Suprapubic skin (tissue), 4 donors: Measurements from ENCODE around the gene CPN2. TPM values are rescaled to one million over a fixed set of nuclear protein-coding genes. Genes with fewer than 3 reads are reported as not detected.

Experiments
- DNase-seq, 2 donors: peaks; one replicate each; pipeline ENCODE4 v3.0.0-alpha.2; 2019; ENCODE audit warnings: low spot score in 2 of 2
- H3K27ac ChIP-seq: fragments of 200-600 bp; sonication (generic); one replicate; pipeline ENCODE4 v1.5.1; 2019
- H3K27me3 ChIP-seq: fragments of 200-600 bp; sonication (generic); one replicate; pipeline ENCODE4 v1.5.1; 2019
- H3K36me3 ChIP-seq: fragments of 200-600 bp; sonication (generic); one replicate; pipeline ENCODE4 v1.5.1; 2019
- H3K4me1 ChIP-seq: fragments of 200-600 bp; sonication (generic); one replicate; pipeline ENCODE4 v1.5.1; 2019
- H3K4me3 ChIP-seq: fragments of 200-600 bp; sonication (generic); one replicate; pipeline ENCODE4 v1.5.1; 2019; ENCODE audit warnings: mild to moderate bottlenecking
- H3K9me3 ChIP-seq: fragments of 200-600 bp; sonication (generic); one replicate; pipeline ENCODE4 v1.5.1; 2019
- CTCF ChIP-seq, 2 donors: fragments of 200-600 bp in 1 of 2; fragments of 450-650 bp in 1 of 2; sonication (generic) in 1 of 2; IDR thresholded peaks; one replicate each; pipeline ENCODE4 v1.5.1; 2016 to 2019; ENCODE audit warnings: antibody characterized with exemption in 2 of 2, mild to moderate bottlenecking in 1 of 2, moderate library complexity in 1 of 2
- EP300 ChIP-seq: sonication (generic); formaldehyde crosslinking; IDR thresholded peaks from one replicate; pipeline ENCODE4 v1.6.1; 2017; ENCODE audit warnings: antibody characterized with exemption
- POLR2A ChIP-seq, 2 donors: fragments of 450-650 bp; IDR thresholded peaks; one replicate each; pipeline ENCODE4 v1.6.1; 2017; ENCODE audit warnings: antibody characterized with exemption in 2 of 2, mild to moderate bottlenecking in 2 of 2, moderate library complexity in 2 of 2
- POLR2AphosphoS5 ChIP-seq, 3 donors: sonication (generic); formaldehyde crosslinking; IDR thresholded peaks; one replicate each; pipeline ENCODE4 v1.6.1; 2017; ENCODE audit warnings: antibody characterized with exemption in 3 of 3
- WGBS: methylation state at CpG from one replicate; pipeline ENCODE4 v1.1.5; 2018; 5-methylcytosine and 5-hydroxymethylcytosine counted together
- total RNA-seq, 4 donors: library from RNA; depleted of rRNA; stranded (reverse); fragments of >200 nt; gene quantifications; one replicate each; pipeline ENCODE4 v1.1.0, GENCODE V29; 2016

The CPN2 gene
- total RNA-seq, 4 donors from 2014 or later = not detected

GRCh38 chr3:194306109-194306686 lies 44.9 kb downstream of the CPN2 start:
- Histone ChIP-seq H3K36me3 (no peaks in the 10 kb centered on the region), H3K9me3 (no peaks in the 10 kb centered on the region), H3K4me1 (peaks cover 25% of the 10 kb centered on the region), H3K27me3 (no peaks in the 10 kb centered on the region), H3K4me3 (no peak overlapping the region), H3K27ac (no peak overlapping the region)
- TF ChIP-seq CTCF (IDR thresholded peaks at IDR 0.05) (no peak), POLR2AphosphoS5 (IDR thresholded peaks at IDR 0.05) (no peak), POLR2A (IDR thresholded peaks at IDR 0.05) (no peak), EP300 (no peak)
- 40% methylated on average over 10 of the region's 11 CpGs for whole genome bisulfite sequencing
- peak in 1 of 2 donors; percentile 51 for DNase-seq

- Histone ChIP-seq H3K4me3 (no peak overlapping the region), H3K9me3 (no peaks in the 10 kb centered on the region), H3K27ac (no peak overlapping the region), H3K27me3 (no peaks in the 10 kb centered on the region), H3K36me3 (no peaks in the 10 kb centered on the region), H3K4me1 (peaks cover 26% of the 10 kb centered on the region)
- 92% methylated on average over 10 of the region's 11 CpGs for WGBS
- DNase-seq = peak in 1 of 2 donors; percentile 32
- TF ChIP-seq POLR2A (IDR thresholded peaks at IDR 0.05) (no peak), EP300 (no peak), CTCF (IDR thresholded peaks at IDR 0.05) (no peak), POLR2AphosphoS5 (IDR thresholded peaks at IDR 0.05) (no peak)
Measured at GRCh38 chr3:194305356-194306108, 45.6 kb downstream of the CPN2 start.

GRCh38 chr3:194304186-194304917 lies 46.8 kb downstream of the CPN2 start:
- no peak overlapping the region for H3K4me3 ChIP-seq
- H3K36me3 ChIP-seq = no peaks in the 10 kb centered on the region
- peak in 1 of 2 donors; percentile 40 for DNase-seq
- TF ChIP-seq CTCF (IDR thresholded peaks at IDR 0.05) = no peak
- TF ChIP-seq POLR2A (IDR thresholded peaks at IDR 0.05) = no peak
- TF ChIP-seq EP300 = no peak
- no peak for TF ChIP-seq POLR2AphosphoS5 (IDR thresholded peaks at IDR 0.05)
- no peaks in the 10 kb centered on the region for H3K27me3 ChIP-seq
- peaks cover 30% of the 10 kb centered on the region for H3K4me1 ChIP-seq
- H3K9me3 ChIP-seq = no peaks in the 10 kb centered on the region
- WGBS = 96% methylated on average over 17 of the region's 17 CpGs
- H3K27ac ChIP-seq = no peak overlapping the region

- TF ChIP-seq POLR2AphosphoS5 (IDR thresholded peaks at IDR 0.05) = no peak
- no peak for TF ChIP-seq EP300
- TF ChIP-seq CTCF (IDR thresholded peaks at IDR 0.05) = no peak
- TF ChIP-seq POLR2A (IDR thresholded peaks at IDR 0.05) = no peak
- no peaks in the 10 kb centered on the region for H3K9me3 ChIP-seq
- peaks cover 25% of the 10 kb centered on the region for H3K4me1 ChIP-seq
- H3K27me3 ChIP-seq = no peaks in the 10 kb centered on the region
- H3K36me3 ChIP-seq = no peaks in the 10 kb centered on the region
- H3K27ac ChIP-seq = no peak overlapping the region
- 85% methylated on average over 1 of the region's 1 CpG for WGBS
- DNase-seq = peak in 1 of 2 donors; percentile 11
- no peak overlapping the region for H3K4me3 ChIP-seq
Measured at GRCh38 chr3:194303749-194304148, 47.4 kb downstream of the CPN2 start.

GRCh38 chr3:194301730-194302129 lies 49.4 kb downstream of the CPN2 start:
- H3K27me3 ChIP-seq = peaks cover 5% of the 10 kb centered on the region
- no peak overlapping the region for H3K27ac ChIP-seq
- no peaks in the 10 kb centered on the region for H3K9me3 ChIP-seq
- H3K36me3 ChIP-seq = no peaks in the 10 kb centered on the region
- no peak overlapping the region for H3K4me3 ChIP-seq
- DNase-seq = peak in 1 of 2 donors; percentile 30
- H3K4me1 ChIP-seq = peaks cover 24% of the 10 kb centered on the region
- 95% methylated on average over 3 of the region's 3 CpGs for WGBS
- TF ChIP-seq CTCF (IDR thresholded peaks at IDR 0.05) (no peak), EP300 (no peak), POLR2A (IDR thresholded peaks at IDR 0.05) (no peak), POLR2AphosphoS5 (IDR thresholded peaks at IDR 0.05) (no peak)
